ENCODE results near the gene ANXA2.
A peak's percentile ranks its signal among the peaks of the same experiment; 100 is the strongest.
"Not testable (repeated sequence)": the region's sequence is repeated elsewhere in the genome, so short reads cannot be mapped to it uniquely, and the experiment has no call there.

Gene ANXA2

DNA sequence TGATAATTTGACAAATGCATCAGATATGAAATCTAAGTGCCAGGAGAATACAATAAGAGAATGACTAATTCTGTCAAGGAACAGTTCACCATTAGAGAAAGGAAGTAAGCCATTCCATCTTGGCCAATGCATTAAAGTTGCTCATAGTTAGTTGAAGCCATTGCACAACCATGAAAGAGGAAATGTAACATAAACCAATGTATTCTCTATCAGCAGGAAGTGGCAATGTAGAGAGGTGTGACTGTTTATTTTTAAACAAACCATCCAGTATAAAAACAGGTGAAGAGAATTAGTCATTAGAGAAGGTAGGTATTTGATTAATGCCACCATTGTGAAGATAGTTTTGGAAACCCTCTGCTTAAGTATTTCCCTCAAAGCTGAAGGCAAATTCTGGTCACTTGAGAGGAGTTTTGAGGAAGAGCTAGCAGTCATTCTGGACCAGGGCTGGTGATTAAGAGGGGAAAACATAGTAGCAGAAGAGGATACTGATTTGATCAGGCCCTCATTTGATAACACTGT lies 10.7 kb upstream of the ANXA2 start:
- Histone ChIP-seq H3K27ac (ENCODE audit: low read length) (no peak overlapping the region), H3K9ac (ENCODE audit: low read length) (no peak overlapping the region), H3K9me3 (ENCODE audit: control insufficient read depth, low read depth, low read length) (no peaks in the 10 kb centered on the region), H3K36me3 (ENCODE audit: control insufficient read depth, low read depth, low read length) (no peaks in the 10 kb centered on the region), H3K4me3 (ENCODE audit: low read length) (no peak overlapping the region), H3K4me1 (ENCODE audit: control insufficient read depth, low read depth, low read length) (no peaks in the 10 kb centered on the region), H3K27me3 (ENCODE audit: control insufficient read depth, insufficient read depth, low read length) (no peaks in the 10 kb centered on the region)

DNA sequence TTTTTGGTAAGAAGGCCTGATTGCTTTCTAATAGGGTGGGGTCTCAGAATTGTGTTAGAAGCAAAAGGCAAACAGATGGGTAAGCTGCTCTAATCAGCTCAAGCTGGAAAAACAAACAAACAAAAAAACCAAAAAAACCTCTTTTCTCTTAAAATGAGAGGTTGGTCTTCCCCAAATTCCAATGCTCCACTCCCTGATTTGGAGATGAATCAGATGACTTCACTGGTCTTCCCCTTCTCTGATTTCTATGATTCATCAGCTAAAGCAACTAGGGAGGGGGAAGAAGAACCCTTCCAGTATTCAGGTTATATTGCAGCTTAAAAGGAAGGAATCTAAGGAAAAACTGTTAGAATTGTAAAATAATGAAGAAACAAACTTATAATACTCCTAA lies 9.6 kb upstream of the ANXA2 start:
- H3K9me3 ChIP-seq (ENCODE audit: control insufficient read depth, low read depth, low read length) = no peaks in the 10 kb centered on the region
- H3K27ac ChIP-seq (ENCODE audit: low read length) = no peak overlapping the region
- H3K27me3 ChIP-seq (ENCODE audit: control insufficient read depth, insufficient read depth, low read length) = no peaks in the 10 kb centered on the region
- no peaks in the 10 kb centered on the region for H3K36me3 ChIP-seq (ENCODE audit: control insufficient read depth, low read depth, low read length)
- no peaks in the 10 kb centered on the region for H3K4me1 ChIP-seq (ENCODE audit: control insufficient read depth, low read depth, low read length)
- H3K4me3 ChIP-seq (ENCODE audit: low read length) = no peak overlapping the region
- H3K9ac ChIP-seq (ENCODE audit: low read length) = no peak overlapping the region

- H3K9ac ChIP-seq (ENCODE audit: low read length) = no peak overlapping the region
- no peaks in the 10 kb centered on the region for H3K36me3 ChIP-seq (ENCODE audit: control insufficient read depth, low read depth, low read length)
- no peaks in the 10 kb centered on the region for H3K27me3 ChIP-seq (ENCODE audit: control insufficient read depth, insufficient read depth, low read length)
- H3K9me3 ChIP-seq (ENCODE audit: control insufficient read depth, low read depth, low read length) = no peaks in the 10 kb centered on the region
- H3K27ac ChIP-seq (ENCODE audit: low read length) = no peak overlapping the region
- no peak overlapping the region for H3K4me3 ChIP-seq (ENCODE audit: low read length)
- H3K4me1 ChIP-seq (ENCODE audit: control insufficient read depth, low read depth, low read length) = no peaks in the 10 kb centered on the region
These were observed 9.0 kb upstream of the ANXA2 start for GRCh38 chr15:60406513-60407414.

- Histone ChIP-seq H3K27me3 (ENCODE audit: control insufficient read depth, insufficient read depth, low read length) (no peaks in the 10 kb centered on the region), H3K27ac (ENCODE audit: low read length) (no peak overlapping the region), H3K9me3 (ENCODE audit: control insufficient read depth, low read depth, low read length) (no peaks in the 10 kb centered on the region), H3K36me3 (ENCODE audit: control insufficient read depth, low read depth, low read length) (no peaks in the 10 kb centered on the region), H3K4me3 (ENCODE audit: low read length) (no peak overlapping the region), H3K4me1 (ENCODE audit: control insufficient read depth, low read depth, low read length) (no peaks in the 10 kb centered on the region), H3K9ac (ENCODE audit: low read length) (no peak overlapping the region)
These were observed 7.6 kb upstream of the ANXA2 start for GRCh38 chr15:60405399-60405798.

GRCh38 chr15:60404351-60404750 lies 6.6 kb upstream of the ANXA2 start:
- not testable (repeated sequence) for H3K4me3 ChIP-seq (ENCODE audit: low read length); H3K4me1 ChIP-seq (ENCODE audit: control insufficient read depth, low read depth, low read length); H3K27ac ChIP-seq (ENCODE audit: low read length); H3K9me3 ChIP-seq (ENCODE audit: control insufficient read depth, low read depth, low read length); H3K36me3 ChIP-seq (ENCODE audit: control insufficient read depth, low read depth, low read length); H3K27me3 ChIP-seq (ENCODE audit: control insufficient read depth, insufficient read depth, low read length); H3K9ac ChIP-seq (ENCODE audit: low read length)

DNA sequence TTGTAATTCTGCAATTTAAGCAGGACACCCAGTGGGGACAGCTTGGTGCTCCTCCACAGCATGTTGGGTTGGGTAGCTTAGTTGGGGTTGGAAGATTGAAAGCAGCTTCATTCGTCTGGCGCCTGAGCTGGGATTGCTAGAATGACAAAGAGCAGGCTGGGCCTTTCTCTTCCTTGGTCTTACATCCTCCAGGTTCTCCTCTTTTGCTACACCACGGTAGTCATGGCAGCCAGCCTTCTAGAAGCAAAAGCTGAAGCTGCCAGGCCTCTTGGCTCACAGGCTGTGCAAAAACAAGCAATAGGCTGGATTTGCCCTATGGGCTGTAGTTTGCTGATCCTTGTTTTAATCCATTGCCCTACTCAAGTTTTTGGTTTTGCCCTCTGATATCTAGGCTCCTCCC lies 3.2 kb upstream of the ANXA2 start:
- Histone ChIP-seq H3K9me3 (ENCODE audit: control insufficient read depth, low read depth, low read length) (no peaks in the 10 kb centered on the region), H3K4me1 (ENCODE audit: control insufficient read depth, low read depth, low read length) (peaks cover 11% of the 10 kb centered on the region), H3K27me3 (ENCODE audit: control insufficient read depth, insufficient read depth, low read length) (peaks cover 36% of the 10 kb centered on the region), H3K9ac (ENCODE audit: low read length) (no peak overlapping the region), H3K27ac (ENCODE audit: low read length) (no peak overlapping the region), H3K36me3 (ENCODE audit: control insufficient read depth, low read depth, low read length) (no peaks in the 10 kb centered on the region), H3K4me3 (ENCODE audit: low read length) (no peak overlapping the region)

DNA sequence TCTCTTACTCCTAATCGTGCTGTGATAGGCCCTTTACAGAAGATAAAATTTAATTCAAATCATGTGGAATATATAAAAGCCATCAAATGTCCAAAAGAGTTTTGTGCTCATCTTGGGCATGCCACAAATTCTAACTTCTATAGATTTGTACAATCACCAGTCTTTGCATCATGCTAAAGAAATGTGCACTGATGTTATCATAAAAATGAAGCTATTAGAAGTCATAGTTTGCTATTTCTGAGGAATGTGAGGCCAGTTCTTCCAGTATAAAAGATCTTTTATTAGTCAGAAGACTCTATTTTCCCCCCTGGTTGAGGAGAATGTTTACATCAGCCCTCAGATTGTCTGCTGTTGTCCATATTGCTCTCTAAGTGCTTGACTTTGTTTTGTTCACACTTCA lies 2.1 kb upstream of the ANXA2 start:
- Histone ChIP-seq H3K27ac (ENCODE audit: low read length) (no peak overlapping the region), H3K36me3 (ENCODE audit: control insufficient read depth, low read depth, low read length) (no peaks in the 10 kb centered on the region), H3K27me3 (ENCODE audit: control insufficient read depth, insufficient read depth, low read length) (peaks cover 40% of the 10 kb centered on the region), H3K9ac (ENCODE audit: low read length) (no peak overlapping the region), H3K9me3 (ENCODE audit: control insufficient read depth, low read depth, low read length) (no peaks in the 10 kb centered on the region), H3K4me3 (ENCODE audit: low read length) (no peak overlapping the region), H3K4me1 (ENCODE audit: control insufficient read depth, low read depth, low read length) (peaks cover 18% of the 10 kb centered on the region)

DNA sequence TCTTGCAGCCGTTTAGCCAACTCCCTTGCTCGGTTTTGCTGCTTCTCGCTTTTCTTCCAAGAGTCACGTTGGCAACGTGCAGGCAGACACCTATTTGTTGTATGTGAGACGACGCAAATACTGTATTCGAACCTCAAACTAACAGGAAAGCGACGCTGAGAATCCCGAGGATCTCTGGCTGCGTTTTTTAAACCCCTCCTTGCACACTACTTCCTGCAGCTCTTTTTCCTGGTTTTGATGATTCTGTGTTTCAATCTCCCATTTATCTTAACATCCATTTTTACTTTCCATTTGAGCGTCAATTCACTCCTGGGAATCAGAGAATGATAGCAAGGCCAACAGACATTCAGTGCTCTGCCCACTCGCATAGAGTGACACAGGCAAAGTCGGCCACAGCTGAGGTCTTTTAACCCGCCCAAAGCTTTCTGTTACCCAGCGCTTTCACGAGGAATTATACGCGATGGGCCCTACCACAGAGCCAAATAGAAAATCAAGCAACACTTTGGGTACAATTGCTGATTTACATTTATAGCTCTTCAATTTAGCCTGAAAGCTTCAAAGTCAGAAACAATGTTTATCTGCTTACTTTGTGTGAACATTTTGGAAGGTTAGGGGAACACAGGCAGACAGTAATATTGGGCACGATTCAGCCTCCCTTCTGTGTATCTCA lies 1.6 kb upstream of the ANXA2 start:
- Histone ChIP-seq H3K9ac (ENCODE audit: low read length) (peak overlapping the region; percentile 66), H3K9me3 (ENCODE audit: control insufficient read depth, low read depth, low read length) (no peaks in the 10 kb centered on the region), H3K4me3 (ENCODE audit: low read length) (peak overlapping the region; percentile 70), H3K4me1 (ENCODE audit: control insufficient read depth, low read depth, low read length) (peaks cover 18% of the 10 kb centered on the region), H3K27ac (ENCODE audit: low read length) (no peak overlapping the region), H3K36me3 (ENCODE audit: control insufficient read depth, low read depth, low read length) (no peaks in the 10 kb centered on the region), H3K27me3 (ENCODE audit: control insufficient read depth, insufficient read depth, low read length) (peaks cover 40% of the 10 kb centered on the region)

DNA sequence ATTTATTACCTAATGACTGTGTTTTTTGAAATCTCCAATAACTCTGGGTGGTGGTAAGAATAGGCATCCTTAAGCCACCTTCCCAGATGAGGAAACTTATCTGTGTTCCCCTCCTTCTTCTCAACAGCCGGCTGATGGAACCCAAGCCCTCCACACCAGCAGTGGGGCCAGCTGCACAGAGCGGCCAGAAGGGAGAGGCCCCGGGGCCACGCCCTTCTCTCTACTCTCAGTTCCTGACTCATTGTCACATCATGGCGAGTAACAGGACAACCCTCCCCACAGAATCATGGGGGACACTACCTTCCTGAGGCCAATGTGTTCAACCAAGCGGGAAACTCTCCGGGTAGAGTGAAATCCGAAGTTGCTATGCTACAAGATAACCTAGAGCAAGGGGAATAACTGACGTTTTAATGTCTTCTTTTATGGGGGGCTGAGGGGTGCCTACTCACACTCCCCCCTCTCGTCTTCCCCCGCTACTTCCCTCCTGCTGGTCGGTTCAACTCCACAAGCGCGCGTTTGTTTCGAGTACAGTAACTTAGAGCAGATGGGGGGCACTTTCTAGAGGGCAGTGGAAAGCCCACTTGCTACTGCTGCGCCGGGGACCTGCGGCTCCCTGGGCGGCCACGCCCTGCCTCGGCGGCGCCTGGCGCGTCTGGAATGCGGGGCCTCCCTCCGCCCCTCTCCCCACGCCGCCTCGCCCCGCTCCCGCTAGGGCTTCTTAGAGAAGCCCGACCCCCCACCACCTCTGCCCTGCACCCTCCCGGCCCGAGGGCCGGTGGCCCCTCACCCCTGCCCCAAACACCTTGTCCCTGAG lies 621 bp downstream of the ANXA2 start:
- Histone ChIP-seq H3K4me1 (ENCODE audit: control insufficient read depth, low read depth, low read length) (peaks cover 21% of the 10 kb centered on the region), H3K9ac (ENCODE audit: low read length) (peak overlapping the region; percentile 66), H3K36me3 (ENCODE audit: control insufficient read depth, low read depth, low read length) (no peaks in the 10 kb centered on the region), H3K9me3 (ENCODE audit: control insufficient read depth, low read depth, low read length) (no peaks in the 10 kb centered on the region), H3K27ac (ENCODE audit: low read length) (no peak overlapping the region), H3K4me3 (ENCODE audit: low read length) (peak overlapping the region; percentile 70), H3K27me3 (ENCODE audit: control insufficient read depth, insufficient read depth, low read length) (peaks cover 40% of the 10 kb centered on the region)

DNA sequence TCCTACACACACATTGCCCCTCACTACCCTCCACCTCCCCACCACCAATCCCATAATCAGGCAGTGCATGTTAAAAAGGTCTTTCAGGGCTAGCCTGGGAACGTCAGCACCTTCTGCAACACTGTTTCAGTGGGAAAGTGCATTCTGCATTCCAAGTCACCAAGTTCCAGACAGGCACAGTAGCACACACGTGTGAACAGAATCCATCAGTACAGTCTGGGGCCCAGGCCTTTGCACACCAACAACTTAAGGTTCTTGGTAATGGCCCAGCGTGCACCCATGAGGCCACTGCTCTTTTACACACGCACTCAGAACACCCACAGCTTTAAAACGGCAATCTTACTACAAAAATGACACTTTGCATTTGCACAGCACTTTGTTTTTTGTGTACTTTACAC lies 1.2 kb downstream of the ANXA2 start:
- no peak overlapping the region for H3K27ac ChIP-seq (ENCODE audit: low read length)
- peaks cover 27% of the 10 kb centered on the region for H3K4me1 ChIP-seq (ENCODE audit: control insufficient read depth, low read depth, low read length)
- H3K4me3 ChIP-seq (ENCODE audit: low read length) = peak overlapping the region; percentile 70
- H3K27me3 ChIP-seq (ENCODE audit: control insufficient read depth, insufficient read depth, low read length) = peaks cover 40% of the 10 kb centered on the region
- no peaks in the 10 kb centered on the region for H3K9me3 ChIP-seq (ENCODE audit: control insufficient read depth, low read depth, low read length)
- H3K9ac ChIP-seq (ENCODE audit: low read length) = no peak overlapping the region
- H3K36me3 ChIP-seq (ENCODE audit: control insufficient read depth, low read depth, low read length) = no peaks in the 10 kb centered on the region

DNA sequence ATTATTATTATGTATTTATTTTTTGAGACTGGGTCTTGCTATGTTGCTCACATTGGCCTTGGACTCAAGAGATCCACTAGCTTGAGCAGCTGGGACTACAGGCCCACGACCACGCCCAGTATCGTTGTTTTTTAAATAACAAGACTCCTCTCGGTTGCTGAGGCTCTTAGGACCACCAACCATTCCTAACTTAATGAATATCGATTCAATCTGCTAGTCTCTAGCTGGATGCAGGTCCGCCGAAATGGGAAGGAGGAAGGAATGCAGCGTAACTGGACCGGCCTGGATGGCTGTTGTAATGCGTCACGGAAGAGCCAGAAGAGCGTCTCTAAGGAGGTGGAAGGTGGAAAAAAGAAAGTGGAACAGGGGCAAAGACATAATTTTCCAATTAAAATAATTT lies 1.7 kb downstream of the ANXA2 start:
- H3K9ac ChIP-seq (ENCODE audit: low read length) = no peak overlapping the region
- H3K27ac ChIP-seq (ENCODE audit: low read length) = no peak overlapping the region
- peaks cover 31% of the 10 kb centered on the region for H3K4me1 ChIP-seq (ENCODE audit: control insufficient read depth, low read depth, low read length)
- H3K9me3 ChIP-seq (ENCODE audit: control insufficient read depth, low read depth, low read length) = no peaks in the 10 kb centered on the region
- peaks cover 40% of the 10 kb centered on the region for H3K27me3 ChIP-seq (ENCODE audit: control insufficient read depth, insufficient read depth, low read length)
- H3K36me3 ChIP-seq (ENCODE audit: control insufficient read depth, low read depth, low read length) = no peaks in the 10 kb centered on the region
- H3K4me3 ChIP-seq (ENCODE audit: low read length) = peak overlapping the region; percentile 70

Data from iPS-18a (cell line).